ENCODE measurements around the gene CNST. TPM values are rescaled to one million over a fixed set of nuclear protein-coding genes. Genes with fewer than 3 reads are reported as not detected.

Gene CNST
- total and polyA plus RNA-seq, 9 of the 15 experiments (the other 6 are each of a cell fraction or from before 2014, with no cell fraction given): 17.0 to 55.3 (median 30.8) TPM

GRCh38 chr1:246597340-246597739 lies 31.1 kb downstream of the CNST start (continued):
- TF ChIP-seq, protein P1, sequence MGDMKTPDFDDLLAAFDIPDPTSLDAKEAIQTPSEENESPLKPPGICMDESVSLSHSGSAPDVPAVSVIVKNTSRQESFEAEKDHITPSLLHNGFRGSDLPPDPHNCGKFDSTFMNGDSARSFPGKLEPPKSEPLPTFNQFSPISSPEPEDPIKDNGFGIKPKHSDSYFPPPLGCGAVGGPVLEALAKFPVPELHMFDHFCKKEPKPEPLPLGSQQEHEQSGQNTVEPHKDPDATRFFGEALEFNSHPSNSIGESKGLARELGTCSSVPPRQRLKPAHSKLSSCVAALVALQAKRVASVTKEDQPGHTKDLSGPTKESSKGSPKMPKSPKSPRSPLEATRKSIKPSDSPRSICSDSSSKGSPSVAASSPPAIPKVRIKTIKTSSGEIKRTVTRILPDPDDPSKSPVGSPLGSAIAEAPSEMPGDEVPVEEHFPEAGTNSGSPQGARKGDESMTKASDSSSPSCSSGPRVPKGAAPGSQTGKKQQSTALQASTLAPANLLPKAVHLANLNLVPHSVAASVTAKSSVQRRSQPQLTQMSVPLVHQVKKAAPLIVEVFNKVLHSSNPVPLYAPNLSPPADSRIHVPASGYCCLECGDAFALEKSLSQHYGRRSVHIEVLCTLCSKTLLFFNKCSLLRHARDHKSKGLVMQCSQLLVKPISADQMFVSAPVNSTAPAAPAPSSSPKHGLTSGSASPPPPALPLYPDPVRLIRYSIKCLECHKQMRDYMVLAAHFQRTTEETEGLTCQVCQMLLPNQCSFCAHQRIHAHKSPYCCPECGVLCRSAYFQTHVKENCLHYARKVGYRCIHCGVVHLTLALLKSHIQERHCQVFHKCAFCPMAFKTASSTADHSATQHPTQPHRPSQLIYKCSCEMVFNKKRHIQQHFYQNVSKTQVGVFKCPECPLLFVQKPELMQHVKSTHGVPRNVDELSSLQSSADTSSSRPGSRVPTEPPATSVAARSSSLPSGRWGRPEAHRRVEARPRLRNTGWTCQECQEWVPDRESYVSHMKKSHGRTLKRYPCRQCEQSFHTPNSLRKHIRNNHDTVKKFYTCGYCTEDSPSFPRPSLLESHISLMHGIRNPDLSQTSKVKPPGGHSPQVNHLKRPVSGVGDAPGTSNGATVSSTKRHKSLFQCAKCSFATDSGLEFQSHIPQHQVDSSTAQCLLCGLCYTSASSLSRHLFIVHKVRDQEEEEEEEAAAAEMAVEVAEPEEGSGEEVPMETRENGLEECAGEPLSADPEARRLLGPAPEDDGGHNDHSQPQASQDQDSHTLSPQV (IDR thresholded peaks at IDR 0.05): peak; percentile 23; the same call in 1 of the 2 replicates
- TF ChIP-seq BRD9 (IDR thresholded peaks at IDR 0.05; ENCODE audit: low read depth, partially characterized antibody) (no peak), TEAD4 (IDR thresholded peaks at IDR 0.05; ENCODE audit: low read length) (0 out of 2 replicates have a peak, but pooled peaks have one; percentile 9), TEAD4 (CRISPR knock-in tag; IDR thresholded peaks at IDR 0.05; ENCODE audit: borderline replicate concordance) (no peak), NFIC (IDR thresholded peaks at IDR 0.05) (peak; percentile 58), FOXP1 (CRISPR knock-in tag; IDR thresholded peaks at IDR 0.05) (0 out of 2 replicates have a peak, but pooled peaks have one; percentile 37), STAT5A (IDR thresholded peaks at IDR 0.05; ENCODE audit: borderline replicate concordance, low read length) (no peak)
- TF ChIP-seq, protein P2, sequence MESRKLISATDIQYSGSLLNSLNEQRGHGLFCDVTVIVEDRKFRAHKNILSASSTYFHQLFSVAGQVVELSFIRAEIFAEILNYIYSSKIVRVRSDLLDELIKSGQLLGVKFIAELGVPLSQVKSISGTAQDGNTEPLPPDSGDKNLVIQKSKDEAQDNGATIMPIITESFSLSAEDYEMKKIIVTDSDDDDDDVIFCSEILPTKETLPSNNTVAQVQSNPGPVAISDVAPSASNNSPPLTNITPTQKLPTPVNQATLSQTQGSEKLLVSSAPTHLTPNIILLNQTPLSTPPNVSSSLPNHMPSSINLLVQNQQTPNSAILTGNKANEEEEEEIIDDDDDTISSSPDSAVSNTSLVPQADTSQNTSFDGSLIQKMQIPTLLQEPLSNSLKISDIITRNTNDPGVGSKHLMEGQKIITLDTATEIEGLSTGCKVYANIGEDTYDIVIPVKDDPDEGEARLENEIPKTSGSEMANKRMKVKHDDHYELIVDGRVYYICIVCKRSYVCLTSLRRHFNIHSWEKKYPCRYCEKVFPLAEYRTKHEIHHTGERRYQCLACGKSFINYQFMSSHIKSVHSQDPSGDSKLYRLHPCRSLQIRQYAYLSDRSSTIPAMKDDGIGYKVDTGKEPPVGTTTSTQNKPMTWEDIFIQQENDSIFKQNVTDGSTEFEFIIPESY (CRISPR knock-in tag; IDR thresholded peaks at IDR 0.05): peak; percentile 95
- TF ChIP-seq, protein P3, sequence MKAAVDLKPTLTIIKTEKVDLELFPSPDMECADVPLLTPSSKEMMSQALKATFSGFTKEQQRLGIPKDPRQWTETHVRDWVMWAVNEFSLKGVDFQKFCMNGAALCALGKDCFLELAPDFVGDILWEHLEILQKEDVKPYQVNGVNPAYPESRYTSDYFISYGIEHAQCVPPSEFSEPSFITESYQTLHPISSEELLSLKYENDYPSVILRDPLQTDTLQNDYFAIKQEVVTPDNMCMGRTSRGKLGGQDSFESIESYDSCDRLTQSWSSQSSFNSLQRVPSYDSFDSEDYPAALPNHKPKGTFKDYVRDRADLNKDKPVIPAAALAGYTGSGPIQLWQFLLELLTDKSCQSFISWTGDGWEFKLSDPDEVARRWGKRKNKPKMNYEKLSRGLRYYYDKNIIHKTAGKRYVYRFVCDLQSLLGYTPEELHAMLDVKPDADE (conservative IDR thresholded peaks at IDR 0.05; ENCODE audit: control insufficient read depth, low read depth, low read length): no peak

Data from K562 (cell line).